ENCODE results near the gene PAK6.

Gene PAK6

DNA sequence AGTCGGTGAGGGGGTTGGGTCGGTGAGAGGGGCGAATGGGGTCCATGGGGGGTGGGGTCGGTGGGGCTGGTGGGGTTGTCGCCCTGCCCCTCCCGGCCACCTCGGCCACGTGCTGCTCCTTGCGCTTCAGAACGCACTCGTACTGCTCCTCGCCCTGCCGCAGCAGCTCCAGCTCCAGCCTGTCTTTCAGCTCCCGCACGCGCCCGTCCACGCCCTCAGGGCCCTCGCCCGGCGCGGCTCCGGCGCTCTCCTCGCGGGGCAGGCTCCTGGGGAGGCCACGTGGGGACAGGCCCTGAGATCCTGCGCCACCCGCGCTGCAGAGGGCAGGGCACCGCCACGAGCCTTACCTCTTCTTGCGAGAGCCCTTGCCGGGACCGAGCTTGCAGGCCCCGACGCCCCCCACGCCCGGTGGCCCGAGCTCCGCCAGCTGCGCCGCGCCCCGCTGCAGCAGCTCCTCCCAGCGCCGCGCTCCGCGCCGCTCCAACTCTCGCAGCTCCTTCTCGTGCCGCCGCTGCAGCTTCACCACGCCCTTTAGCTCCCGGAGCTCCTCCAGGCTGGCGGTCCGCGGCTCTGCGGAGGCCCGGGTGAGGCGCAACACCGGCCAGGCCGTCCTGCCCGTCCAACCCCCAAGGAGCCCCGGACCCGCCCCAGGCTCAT, 52.2 kb downstream of the PAK6 start:
- no peak for DNase-seq (ENCODE audit: low read depth in 1 of 2, low spot score in 1 of 2)
- Histone ChIP-seq H3K27me3 (ENCODE audit: insufficient read depth, poor library complexity, severe bottlenecking) (no peaks in the 10 kb centered on the region), H3K4me3 (replicated peaks; ENCODE audit: insufficient read depth, low read length) (no peak overlapping the region), H3K27ac (replicated peaks) (no peak overlapping the region)
- TF ChIP-seq, protein P1, sequence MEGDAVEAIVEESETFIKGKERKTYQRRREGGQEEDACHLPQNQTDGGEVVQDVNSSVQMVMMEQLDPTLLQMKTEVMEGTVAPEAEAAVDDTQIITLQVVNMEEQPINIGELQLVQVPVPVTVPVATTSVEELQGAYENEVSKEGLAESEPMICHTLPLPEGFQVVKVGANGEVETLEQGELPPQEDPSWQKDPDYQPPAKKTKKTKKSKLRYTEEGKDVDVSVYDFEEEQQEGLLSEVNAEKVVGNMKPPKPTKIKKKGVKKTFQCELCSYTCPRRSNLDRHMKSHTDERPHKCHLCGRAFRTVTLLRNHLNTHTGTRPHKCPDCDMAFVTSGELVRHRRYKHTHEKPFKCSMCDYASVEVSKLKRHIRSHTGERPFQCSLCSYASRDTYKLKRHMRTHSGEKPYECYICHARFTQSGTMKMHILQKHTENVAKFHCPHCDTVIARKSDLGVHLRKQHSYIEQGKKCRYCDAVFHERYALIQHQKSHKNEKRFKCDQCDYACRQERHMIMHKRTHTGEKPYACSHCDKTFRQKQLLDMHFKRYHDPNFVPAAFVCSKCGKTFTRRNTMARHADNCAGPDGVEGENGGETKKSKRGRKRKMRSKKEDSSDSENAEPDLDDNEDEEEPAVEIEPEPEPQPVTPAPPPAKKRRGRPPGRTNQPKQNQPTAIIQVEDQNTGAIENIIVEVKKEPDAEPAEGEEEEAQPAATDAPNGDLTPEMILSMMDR (IDR thresholded peaks at IDR 0.05; ENCODE audit: insufficient read depth, low read length): no peak
- TF ChIP-seq POLR2AphosphoS5 (IDR thresholded peaks at IDR 0.05; ENCODE audit: low read depth): no peak
- TF ChIP-seq, protein P2, sequence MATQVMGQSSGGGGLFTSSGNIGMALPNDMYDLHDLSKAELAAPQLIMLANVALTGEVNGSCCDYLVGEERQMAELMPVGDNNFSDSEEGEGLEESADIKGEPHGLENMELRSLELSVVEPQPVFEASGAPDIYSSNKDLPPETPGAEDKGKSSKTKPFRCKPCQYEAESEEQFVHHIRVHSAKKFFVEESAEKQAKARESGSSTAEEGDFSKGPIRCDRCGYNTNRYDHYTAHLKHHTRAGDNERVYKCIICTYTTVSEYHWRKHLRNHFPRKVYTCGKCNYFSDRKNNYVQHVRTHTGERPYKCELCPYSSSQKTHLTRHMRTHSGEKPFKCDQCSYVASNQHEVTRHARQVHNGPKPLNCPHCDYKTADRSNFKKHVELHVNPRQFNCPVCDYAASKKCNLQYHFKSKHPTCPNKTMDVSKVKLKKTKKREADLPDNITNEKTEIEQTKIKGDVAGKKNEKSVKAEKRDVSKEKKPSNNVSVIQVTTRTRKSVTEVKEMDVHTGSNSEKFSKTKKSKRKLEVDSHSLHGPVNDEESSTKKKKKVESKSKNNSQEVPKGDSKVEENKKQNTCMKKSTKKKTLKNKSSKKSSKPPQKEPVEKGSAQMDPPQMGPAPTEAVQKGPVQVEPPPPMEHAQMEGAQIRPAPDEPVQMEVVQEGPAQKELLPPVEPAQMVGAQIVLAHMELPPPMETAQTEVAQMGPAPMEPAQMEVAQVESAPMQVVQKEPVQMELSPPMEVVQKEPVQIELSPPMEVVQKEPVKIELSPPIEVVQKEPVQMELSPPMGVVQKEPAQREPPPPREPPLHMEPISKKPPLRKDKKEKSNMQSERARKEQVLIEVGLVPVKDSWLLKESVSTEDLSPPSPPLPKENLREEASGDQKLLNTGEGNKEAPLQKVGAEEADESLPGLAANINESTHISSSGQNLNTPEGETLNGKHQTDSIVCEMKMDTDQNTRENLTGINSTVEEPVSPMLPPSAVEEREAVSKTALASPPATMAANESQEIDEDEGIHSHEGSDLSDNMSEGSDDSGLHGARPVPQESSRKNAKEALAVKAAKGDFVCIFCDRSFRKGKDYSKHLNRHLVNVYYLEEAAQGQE (IDR thresholded peaks at IDR 0.05; ENCODE audit: insufficient replicate concordance, low read depth): no peak

DNA sequence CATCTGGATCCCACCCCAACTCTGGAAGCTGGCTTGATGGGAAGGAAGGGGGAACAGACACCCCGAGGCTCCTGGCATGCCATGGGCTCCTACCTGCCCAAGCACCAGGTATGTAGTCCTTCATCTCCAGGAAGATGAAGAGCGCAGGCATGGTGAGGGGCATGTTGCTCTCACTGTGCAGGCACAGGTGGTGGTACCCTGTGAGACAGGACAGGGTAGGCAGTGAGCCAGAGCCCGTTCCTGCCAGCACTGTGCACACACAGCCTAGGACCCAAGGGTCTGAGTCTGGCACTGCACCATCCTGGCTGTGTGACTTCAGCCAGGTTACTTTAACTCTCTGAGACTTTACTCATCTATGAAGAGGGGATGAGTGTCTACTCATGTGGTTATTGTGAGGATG, 53.4 kb downstream of the PAK6 start:
- no peak overlapping the region for H3K4me3 ChIP-seq (replicated peaks; ENCODE audit: insufficient read depth, low read length)
- no peaks in the 10 kb centered on the region for H3K27me3 ChIP-seq (ENCODE audit: insufficient read depth, poor library complexity, severe bottlenecking)
- TF ChIP-seq GABPA (IDR thresholded peaks at IDR 0.05; ENCODE audit: low read depth) (no peak), POLR2AphosphoS5 (IDR thresholded peaks at IDR 0.05; ENCODE audit: low read depth) (no peak), SPI1 (IDR thresholded peaks at IDR 0.05; ENCODE audit: borderline replicate concordance, low read depth) (no peak)
- TF ChIP-seq, protein P1 (IDR thresholded peaks at IDR 0.05; ENCODE audit: insufficient read depth, low read length): no peak
- TF ChIP-seq, protein P2 (IDR thresholded peaks at IDR 0.05; ENCODE audit: insufficient replicate concordance, low read depth): no peak
- no peak for DNase-seq (ENCODE audit: low read depth in 1 of 2, low spot score in 1 of 2)
- no peak overlapping the region for H3K27ac ChIP-seq (replicated peaks)

DNA sequence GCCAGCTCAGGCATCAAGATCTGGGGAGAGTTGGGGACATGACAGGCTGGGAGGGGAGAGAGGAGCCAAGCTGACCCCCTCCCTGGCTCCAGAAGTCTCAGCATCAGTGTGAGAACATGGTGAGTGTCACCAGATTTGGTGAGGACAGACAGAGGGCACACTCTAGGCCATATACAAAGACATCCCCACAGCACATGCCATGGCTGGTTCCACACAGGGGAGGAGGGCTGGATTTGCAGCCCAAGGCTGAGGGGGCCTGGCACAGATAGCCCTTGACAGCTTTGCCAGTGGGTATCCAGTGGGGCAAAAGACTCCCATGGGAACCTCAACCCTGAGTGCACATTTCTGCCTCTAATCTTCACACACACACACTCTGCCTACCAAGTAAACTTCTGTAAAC, 54.1 kb downstream of the PAK6 start:
- no peak overlapping the region for H3K27ac ChIP-seq (replicated peaks)
- H3K4me3 ChIP-seq (replicated peaks; ENCODE audit: insufficient read depth, low read length): no peak overlapping the region
- H3K27me3 ChIP-seq (ENCODE audit: insufficient read depth, poor library complexity, severe bottlenecking): no peaks in the 10 kb centered on the region
- no peak for DNase-seq (ENCODE audit: low read depth in 1 of 2, low spot score in 1 of 2)
- TF ChIP-seq POLR2AphosphoS5 (IDR thresholded peaks at IDR 0.05; ENCODE audit: low read depth) (no peak), SPI1 (IDR thresholded peaks at IDR 0.05; ENCODE audit: borderline replicate concordance, low read depth) (no peak), GABPA (IDR thresholded peaks at IDR 0.05; ENCODE audit: low read depth) (no peak)
- TF ChIP-seq, protein P2 (IDR thresholded peaks at IDR 0.05; ENCODE audit: insufficient replicate concordance, low read depth): no peak
- TF ChIP-seq, protein P1 (IDR thresholded peaks at IDR 0.05; ENCODE audit: insufficient read depth, low read length): no peak

Measured in HL-60 (cell line).